Lung (tissue), 12 donors: ENCODE measurements around the gene WSCD1. TPM values are rescaled to one million over a fixed set of nuclear protein-coding genes. Genes with fewer than 3 reads are reported as not detected.

Experiments
- ATAC-seq: fragments of 200-7000 bp; cut with Tn5 transposase; one replicate; pipeline ENCODE4 v1.9.1; 2020; ENCODE audit warnings: moderate number of reproducible peaks; ENCODE audit not compliant: insufficient read depth, low FRiP score
- DNase-seq, 3 donors: peaks; one replicate each; pipeline ENCODE4 v3.0.0-alpha.2; 2013 to 2017
- H3K27ac ChIP-seq, 2 donors: one replicate each; pipeline ENCODE4 v1.5.1; 2013; ENCODE audit warnings: mild to moderate bottlenecking in 2 of 2, moderate library complexity in 2 of 2, control low read depth in 1 of 2, inconsistent platforms in 1 of 2, low read depth in 1 of 2, low read length in 1 of 2
- H3K27me3 ChIP-seq, 3 donors: one replicate each; pipeline ENCODE4 v1.5.1; 2013; ENCODE audit warnings: low read length in 2 of 3; ENCODE audit not compliant: control insufficient read depth in 3 of 3, insufficient read depth in 3 of 3
- H3K36me3 ChIP-seq, 4 donors: one replicate each; pipeline ENCODE4 v1.5.1; 2013; ENCODE audit warnings: low read length in 4 of 4, mild to moderate bottlenecking in 1 of 4, moderate library complexity in 1 of 4; ENCODE audit not compliant: control insufficient read depth in 4 of 4, insufficient read depth in 4 of 4
- H3K4me1 ChIP-seq, 5 donors: one replicate each; pipeline ENCODE4 v1.5.1; 2013; ENCODE audit warnings: low read length in 5 of 5, mild to moderate bottlenecking in 2 of 5, moderate library complexity in 1 of 5; ENCODE audit not compliant: control insufficient read depth in 5 of 5, insufficient read depth in 5 of 5
- H3K4me3 ChIP-seq: one replicate; pipeline ENCODE4 v1.5.1; 2013; ENCODE audit warnings: mild to moderate bottlenecking, control low read depth, moderate library complexity
- H3K9ac ChIP-seq, 2 donors: one replicate each; pipeline ENCODE4 v1.5.1; 2013; ENCODE audit warnings: low read length in 2 of 2, control low read depth in 1 of 2; ENCODE audit not compliant: insufficient read depth in 1 of 2
- H3K9me3 ChIP-seq, 4 donors: one replicate each; pipeline ENCODE4 v1.5.1; 2013; ENCODE audit warnings: low read length in 3 of 4, mild to moderate bottlenecking in 1 of 4, moderate library complexity in 1 of 4; ENCODE audit not compliant: control insufficient read depth in 4 of 4, insufficient read depth in 3 of 4
- WGBS, 2 donors: extraction: QIAGEN DNeasy Blood & Tissue Kit; methylation state at CpG; one replicate each; pipeline ENCODE4 v1.1.7; 2013; 5-methylcytosine and 5-hydroxymethylcytosine counted together
- polyA plus RNA-seq, 2 donors: library from polyadenylated mRNA; stranded (reverse); fragments of 200-250 nt; gene quantifications; one replicate each; pipeline ENCODE4 v1.2.1, GENCODE V29; 2013
- total RNA-seq, 2 donors: library from RNA; depleted of rRNA in 1 of 2; stranded (reverse); fragments of >200 nt in 1 of 2; gene quantifications; one replicate each; pipeline ENCODE4 v1.2.1, GENCODE V29; 2014 to 2021
- TF ChIP-seq, protein P1 (sequence below): IDR thresholded peaks from 2 replicates; pipeline ENCODE4 v1.5.1; 2012; ENCODE audit warnings: mild to moderate bottlenecking; ENCODE audit errors: control extremely low read depth, extremely low read depth
- donor health status: control.
- donor health status: control.
- donor health status: Bipolar disorder and iron deficiency.
- donor health status: healthy.
- donor health status: DM: yes; HTN: yes; CAD: no.

Gene WSCD1
- total and polyA plus RNA-seq, 4 donors = 1.5 to 13.4 (median 3.8) TPM

DNA sequence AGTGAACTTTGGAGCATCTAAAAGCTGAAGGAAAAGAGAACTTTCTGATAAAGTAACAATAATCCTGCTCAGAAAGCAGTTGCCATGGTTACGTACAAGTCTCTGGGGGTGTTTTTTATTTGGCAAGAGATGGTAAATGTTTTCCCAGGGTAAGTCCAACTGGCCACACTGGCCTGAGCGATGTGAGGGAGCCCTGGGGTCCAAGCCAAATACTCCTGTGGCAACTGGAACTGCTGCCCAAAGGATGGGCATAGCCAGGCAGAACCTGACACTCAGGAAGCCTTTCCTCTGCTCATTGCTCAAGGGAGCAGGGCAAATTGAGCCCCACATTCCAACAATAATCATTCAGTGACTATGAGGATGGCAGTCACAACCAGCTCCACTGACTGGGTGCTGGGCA, 26.8 kb upstream of the WSCD1 start:
- Histone ChIP-seq H3K36me3 (no peaks in the 10 kb centered on the region), H3K9ac (no peak overlapping the region), H3K27ac (no peak overlapping the region), H3K27me3 (no peaks in the 10 kb centered on the region), H3K4me3 (no peak overlapping the region), H3K4me1 (no peaks in the 10 kb centered on the region), H3K9me3 (peaks cover 0 to 2% (median 0%) of the 10 kb centered on the region in 4 donors)
- no peak for ATAC-seq
- TF ChIP-seq, protein P1, sequence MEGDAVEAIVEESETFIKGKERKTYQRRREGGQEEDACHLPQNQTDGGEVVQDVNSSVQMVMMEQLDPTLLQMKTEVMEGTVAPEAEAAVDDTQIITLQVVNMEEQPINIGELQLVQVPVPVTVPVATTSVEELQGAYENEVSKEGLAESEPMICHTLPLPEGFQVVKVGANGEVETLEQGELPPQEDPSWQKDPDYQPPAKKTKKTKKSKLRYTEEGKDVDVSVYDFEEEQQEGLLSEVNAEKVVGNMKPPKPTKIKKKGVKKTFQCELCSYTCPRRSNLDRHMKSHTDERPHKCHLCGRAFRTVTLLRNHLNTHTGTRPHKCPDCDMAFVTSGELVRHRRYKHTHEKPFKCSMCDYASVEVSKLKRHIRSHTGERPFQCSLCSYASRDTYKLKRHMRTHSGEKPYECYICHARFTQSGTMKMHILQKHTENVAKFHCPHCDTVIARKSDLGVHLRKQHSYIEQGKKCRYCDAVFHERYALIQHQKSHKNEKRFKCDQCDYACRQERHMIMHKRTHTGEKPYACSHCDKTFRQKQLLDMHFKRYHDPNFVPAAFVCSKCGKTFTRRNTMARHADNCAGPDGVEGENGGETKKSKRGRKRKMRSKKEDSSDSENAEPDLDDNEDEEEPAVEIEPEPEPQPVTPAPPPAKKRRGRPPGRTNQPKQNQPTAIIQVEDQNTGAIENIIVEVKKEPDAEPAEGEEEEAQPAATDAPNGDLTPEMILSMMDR = no peak
- 85 to 91% methylated on average over 2 of the region's 2 CpGs for WGBS, 2 donors
- no peak for DNase-seq

DNA sequence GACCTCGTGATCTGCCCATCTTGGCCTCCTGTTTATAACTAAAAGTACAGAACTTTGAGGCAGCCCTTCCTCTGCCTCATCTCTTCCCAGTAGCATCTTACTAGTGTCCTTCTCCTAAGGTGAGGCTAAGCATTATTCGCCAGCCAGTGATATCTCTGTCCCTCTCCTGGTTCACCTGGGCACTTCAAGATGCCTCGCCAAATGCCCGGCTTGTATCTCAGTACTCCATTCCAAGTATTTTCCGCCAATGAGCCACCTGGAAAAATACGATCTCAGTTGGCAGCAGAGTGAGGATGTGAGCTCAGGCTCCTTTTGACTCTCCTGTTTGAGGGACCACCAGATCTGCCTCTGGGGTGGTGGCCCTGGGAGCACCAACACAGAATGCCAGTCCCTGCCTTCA, 25.9 kb upstream of the WSCD1 start:
- H3K27me3 ChIP-seq = no peaks in the 10 kb centered on the region
- WGBS, 2 donors = 88 to 96% methylated on average over 6 of the region's 6 CpGs
- H3K9ac ChIP-seq = no peak overlapping the region
- peaks cover 0 to 2% (median 0%) of the 10 kb centered on the region in 4 donors for H3K9me3 ChIP-seq
- no peak overlapping the region for H3K27ac ChIP-seq
- H3K36me3 ChIP-seq = no peaks in the 10 kb centered on the region
- DNase-seq (no peak), ATAC-seq (no peak)
- H3K4me3 ChIP-seq = no peak overlapping the region
- H3K4me1 ChIP-seq = no peaks in the 10 kb centered on the region
- TF ChIP-seq, protein P1 = no peak

DNA sequence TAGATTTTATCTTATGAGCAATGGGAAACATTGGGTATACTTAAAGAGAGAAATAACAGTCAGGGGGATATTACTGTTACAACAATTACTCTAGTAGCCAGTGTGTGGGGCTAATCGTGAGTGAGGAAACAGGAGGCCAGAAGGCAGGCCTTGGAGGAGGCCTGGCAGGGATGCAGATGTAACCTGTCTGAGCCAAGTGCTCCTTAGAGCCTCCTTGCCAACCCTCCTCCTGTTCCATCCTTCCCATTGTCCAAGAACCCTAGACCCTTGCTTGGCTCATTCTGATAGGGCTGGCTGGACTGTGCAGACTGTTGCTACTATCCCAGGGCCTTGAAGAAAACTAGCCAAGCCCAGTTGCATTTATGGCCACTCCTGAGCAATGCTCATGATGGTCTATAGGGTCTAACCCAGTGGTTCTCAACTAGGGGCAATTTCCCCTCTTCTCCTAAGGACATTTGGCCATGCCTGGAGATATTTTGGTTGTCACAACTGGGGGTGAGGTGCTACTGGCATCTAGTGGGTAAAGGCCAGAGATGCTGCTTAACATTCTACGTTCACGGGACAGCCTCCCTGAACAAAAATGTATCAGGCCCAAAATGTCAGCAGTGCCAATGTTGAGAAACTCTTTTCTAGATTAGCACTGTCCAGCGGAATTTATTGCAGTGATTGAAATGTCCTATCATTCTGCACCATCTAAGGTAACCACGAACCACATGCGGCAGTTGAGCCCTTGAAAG, 24.4 kb upstream of the WSCD1 start:
- no peak overlapping the region for H3K9ac ChIP-seq
- H3K27ac ChIP-seq = no peak overlapping the region
- no peak for DNase-seq
- 90 to 92% methylated on average over 6 of the region's 6 CpGs for WGBS, 2 donors
- no peaks in the 10 kb centered on the region for H3K4me1 ChIP-seq
- no peaks in the 10 kb centered on the region for H3K27me3 ChIP-seq
- peaks cover 0 to 2% (median 0%) of the 10 kb centered on the region in 4 donors for H3K9me3 ChIP-seq
- no peak overlapping the region for H3K4me3 ChIP-seq
- H3K36me3 ChIP-seq = no peaks in the 10 kb centered on the region
- ATAC-seq = no peak
- TF ChIP-seq, protein P1 = no peak
